Liver (tissue), 9 donors: Measurements from ENCODE around the gene CKMT2. TPM values are rescaled to one million over a fixed set of nuclear protein-coding genes. Genes with fewer than 3 reads are reported as not detected.

Experiments
- DNase-seq: peaks from one replicate; pipeline ENCODE4 v3.0.0-alpha.2; 2017; ENCODE audit warnings: low spot score
- H3K27ac ChIP-seq, 2 donors: one replicate each; pipeline ENCODE4 v1.7.0; 2013; ENCODE audit warnings: inconsistent platforms in 2 of 2, low read length in 2 of 2, control low read depth in 1 of 2, low read depth in 1 of 2, mild to moderate bottlenecking in 1 of 2
- H3K27me3 ChIP-seq, 4 donors: one replicate each; pipeline versions ENCODE4 v1.6.1 to v1.7.0; 2013; ENCODE audit warnings: low read length in 3 of 4, inconsistent platforms in 1 of 4, mild to moderate bottlenecking in 1 of 4, moderate library complexity in 1 of 4; ENCODE audit not compliant: control insufficient read depth in 4 of 4, insufficient read depth in 4 of 4
- H3K36me3 ChIP-seq, 4 donors: one replicate each; pipeline versions ENCODE4 v1.6.1 to v1.7.0; 2013; ENCODE audit warnings: low read length in 3 of 4, mild to moderate bottlenecking in 3 of 4, low read depth in 1 of 4, moderate library complexity in 1 of 4; ENCODE audit not compliant: control insufficient read depth in 4 of 4, insufficient read depth in 3 of 4
- H3K4me1 ChIP-seq, 4 donors: one replicate each; pipeline versions ENCODE4 v1.6.1 to v1.7.0; 2013; ENCODE audit warnings: low read length in 3 of 4, mild to moderate bottlenecking in 3 of 4, moderate library complexity in 1 of 4; ENCODE audit not compliant: control insufficient read depth in 4 of 4, insufficient read depth in 4 of 4
- H3K4me3 ChIP-seq, 3 donors: one replicate each; pipeline versions ENCODE4 v1.6.1 to v1.7.0; 2013; ENCODE audit warnings: low read length in 3 of 3, control low read depth in 1 of 3, low read depth in 1 of 3, mild to moderate bottlenecking in 1 of 3
- H3K9ac ChIP-seq, 2 donors: one replicate each; pipeline ENCODE4 v1.7.0; 2013; ENCODE audit warnings: low read length in 2 of 2, mild to moderate bottlenecking in 2 of 2, moderate library complexity in 2 of 2, control low read depth in 1 of 2, low read depth in 1 of 2
- H3K9me3 ChIP-seq, 4 donors: one replicate each; pipeline versions ENCODE4 v1.6.1 to v1.7.0; 2013; ENCODE audit warnings: low read length in 3 of 4; ENCODE audit not compliant: control insufficient read depth in 4 of 4
- EGR1 ChIP-seq, 2 donors: IDR thresholded peaks; 2 replicates each; pipeline ENCODE4 v1.6.1; 2016 to 2018; ENCODE audit warnings: antibody characterized with exemption in 2 of 2, low read depth in 2 of 2
- FOXA1 ChIP-seq: IDR thresholded peaks from 2 replicates; pipeline ENCODE4 v1.6.1; 2016; ENCODE audit warnings: antibody characterized with exemption
- FOXA2 ChIP-seq: IDR thresholded peaks from 2 replicates; pipeline ENCODE4 v1.6.1; 2016; ENCODE audit warnings: antibody characterized with exemption
- GABPA ChIP-seq, 2 donors: IDR thresholded peaks in 1 of 2; conservative IDR thresholded peaks in 1 of 2; 2 replicates each; pipeline ENCODE4 v1.6.1; 2016; ENCODE audit warnings: antibody characterized with exemption in 2 of 2, mild to moderate bottlenecking in 1 of 2, moderate library complexity in 1 of 2
- HNF4A ChIP-seq, 2 donors: conservative IDR thresholded peaks; 2 replicates each; pipeline ENCODE4 v1.6.1; 2016; ENCODE audit warnings: antibody characterized with exemption in 2 of 2, mild to moderate bottlenecking in 2 of 2
- HNF4G ChIP-seq: IDR thresholded peaks from 2 replicates; pipeline ENCODE4 v1.6.1; 2016; ENCODE audit warnings: antibody characterized with exemption
- JUND ChIP-seq, 2 donors: IDR thresholded peaks; 2 replicates each; pipeline ENCODE4 v1.6.1; 2016; ENCODE audit warnings: antibody characterized with exemption in 2 of 2
- NR2F2 ChIP-seq: IDR thresholded peaks from 2 replicates; pipeline ENCODE4 v1.6.1; 2016; ENCODE audit warnings: antibody characterized with exemption
- RAD21 ChIP-seq, 2 donors: IDR thresholded peaks; 2 replicates each; pipeline ENCODE4 v1.6.1; 2016; ENCODE audit warnings: antibody characterized with exemption in 2 of 2, mild to moderate bottlenecking in 2 of 2
- RXRA ChIP-seq, 2 donors: IDR thresholded peaks; 2 replicates each; pipeline ENCODE4 v1.6.1; 2017 to 2018; ENCODE audit warnings: antibody characterized with exemption in 2 of 2, mild to moderate bottlenecking in 1 of 2
- SP1 ChIP-seq: IDR thresholded peaks from 2 replicates; pipeline ENCODE4 v1.6.1; 2018; ENCODE audit warnings: antibody characterized with exemption, mild to moderate bottlenecking
- TAF1 ChIP-seq: conservative IDR thresholded peaks from 2 replicates; pipeline ENCODE4 v1.6.1; 2016; ENCODE audit warnings: antibody characterized with exemption, mild to moderate bottlenecking
- YY1 ChIP-seq: IDR thresholded peaks from 2 replicates; pipeline ENCODE4 v1.6.1; 2016; ENCODE audit warnings: antibody characterized with exemption, mild to moderate bottlenecking
- polyA plus RNA-seq, 2 donors: library from polyadenylated mRNA; stranded (reverse) in 1 of 2; unstranded in 1 of 2; fragments of 200-250 nt in 1 of 2; fragments of >200 nt in 1 of 2; fragmentation: Nextera tagmentation in 1 of 2; extraction: Ambion mirVana in 1 of 2; gene quantifications; one replicate each; pipeline versions ENCODE4 v1.2.1 to v1.2.3, GENCODE V29; 2013 to 2015
- total RNA-seq, 2 donors: library from RNA; depleted of rRNA; stranded (reverse); fragments of >200 nt; gene quantifications; one replicate each; pipeline ENCODE4 v1.2.3, GENCODE V29; 2014
- TF ChIP-seq, protein P1 (sequence below): IDR thresholded peaks from 2 replicates; pipeline ENCODE4 v1.6.1; 2016; ENCODE audit warnings: antibody characterized with exemption
- TF ChIP-seq, protein P2 (sequence below): fragments of 150-350 bp; IDR thresholded peaks from 2 replicates; pipeline ENCODE4 v1.5.1; 2017; ENCODE audit warnings: improper control_type of control experiment, low read depth, low read length; ENCODE audit not compliant: missing input control
- TF ChIP-seq, protein P3 (sequence below): IDR thresholded peaks from 2 replicates; pipeline ENCODE4 v1.6.1; 2016; ENCODE audit warnings: antibody characterized with exemption
- TF ChIP-seq, protein P4 (sequence below): IDR thresholded peaks from 2 replicates; pipeline ENCODE4 v1.6.1; 2016; ENCODE audit warnings: antibody characterized with exemption
- TF ChIP-seq, protein P5 (sequence below): IDR thresholded peaks from 2 replicates; pipeline ENCODE4 v1.6.1; 2016; ENCODE audit warnings: antibody characterized with exemption, mild to moderate bottlenecking
- donor health status: healthy.
- donor health status: healthy.
- donor health status: healthy.
- donor health status: healthy.
- donor health status: healthy.

Gene CKMT2
- total and polyA plus RNA-seq, 4 donors, result 0.20 to 2.6 (median 0.82) TPM

DNA sequence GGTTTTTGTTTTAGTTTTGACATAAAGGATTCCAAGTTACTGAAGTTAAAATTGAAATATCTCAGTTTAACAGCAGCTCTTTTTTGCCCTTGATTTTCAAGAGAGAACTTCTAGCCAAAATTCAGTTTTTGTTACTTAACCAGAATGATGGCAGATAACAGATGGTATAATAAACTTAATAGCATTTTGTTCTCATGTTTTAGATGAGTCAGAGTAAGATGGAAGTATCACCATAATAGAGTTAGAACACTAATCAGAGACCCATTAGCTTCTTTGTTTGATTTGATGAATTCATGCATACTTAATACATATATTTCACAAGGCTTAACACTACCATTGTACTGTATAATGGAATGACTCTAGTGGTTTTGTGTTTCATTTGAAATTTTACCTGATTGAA is 80.2 kb downstream of the CKMT2 start:
- Histone ChIP-seq H3K4me1 (peaks cover 3 to 16% (median 8%) of the 10 kb centered on the region in 4 donors), H3K9me3 (no peaks in the 10 kb centered on the region), H3K27me3 (no peaks in the 10 kb centered on the region), H3K9ac (no peak overlapping the region), H3K27ac (no peak overlapping the region), H3K4me3 (no peak overlapping the region), H3K36me3 (peaks cover 0 to 26% (median 21%) of the 10 kb centered on the region in 4 donors)
- no peak for DNase-seq
- TF ChIP-seq, protein P1, sequence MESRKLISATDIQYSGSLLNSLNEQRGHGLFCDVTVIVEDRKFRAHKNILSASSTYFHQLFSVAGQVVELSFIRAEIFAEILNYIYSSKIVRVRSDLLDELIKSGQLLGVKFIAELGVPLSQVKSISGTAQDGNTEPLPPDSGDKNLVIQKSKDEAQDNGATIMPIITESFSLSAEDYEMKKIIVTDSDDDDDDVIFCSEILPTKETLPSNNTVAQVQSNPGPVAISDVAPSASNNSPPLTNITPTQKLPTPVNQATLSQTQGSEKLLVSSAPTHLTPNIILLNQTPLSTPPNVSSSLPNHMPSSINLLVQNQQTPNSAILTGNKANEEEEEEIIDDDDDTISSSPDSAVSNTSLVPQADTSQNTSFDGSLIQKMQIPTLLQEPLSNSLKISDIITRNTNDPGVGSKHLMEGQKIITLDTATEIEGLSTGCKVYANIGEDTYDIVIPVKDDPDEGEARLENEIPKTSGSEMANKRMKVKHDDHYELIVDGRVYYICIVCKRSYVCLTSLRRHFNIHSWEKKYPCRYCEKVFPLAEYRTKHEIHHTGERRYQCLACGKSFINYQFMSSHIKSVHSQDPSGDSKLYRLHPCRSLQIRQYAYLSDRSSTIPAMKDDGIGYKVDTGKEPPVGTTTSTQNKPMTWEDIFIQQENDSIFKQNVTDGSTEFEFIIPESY, result no peak
- no peak for TF ChIP-seq HNF4G
- no peak for TF ChIP-seq FOXA1
- TF ChIP-seq, protein P2, sequence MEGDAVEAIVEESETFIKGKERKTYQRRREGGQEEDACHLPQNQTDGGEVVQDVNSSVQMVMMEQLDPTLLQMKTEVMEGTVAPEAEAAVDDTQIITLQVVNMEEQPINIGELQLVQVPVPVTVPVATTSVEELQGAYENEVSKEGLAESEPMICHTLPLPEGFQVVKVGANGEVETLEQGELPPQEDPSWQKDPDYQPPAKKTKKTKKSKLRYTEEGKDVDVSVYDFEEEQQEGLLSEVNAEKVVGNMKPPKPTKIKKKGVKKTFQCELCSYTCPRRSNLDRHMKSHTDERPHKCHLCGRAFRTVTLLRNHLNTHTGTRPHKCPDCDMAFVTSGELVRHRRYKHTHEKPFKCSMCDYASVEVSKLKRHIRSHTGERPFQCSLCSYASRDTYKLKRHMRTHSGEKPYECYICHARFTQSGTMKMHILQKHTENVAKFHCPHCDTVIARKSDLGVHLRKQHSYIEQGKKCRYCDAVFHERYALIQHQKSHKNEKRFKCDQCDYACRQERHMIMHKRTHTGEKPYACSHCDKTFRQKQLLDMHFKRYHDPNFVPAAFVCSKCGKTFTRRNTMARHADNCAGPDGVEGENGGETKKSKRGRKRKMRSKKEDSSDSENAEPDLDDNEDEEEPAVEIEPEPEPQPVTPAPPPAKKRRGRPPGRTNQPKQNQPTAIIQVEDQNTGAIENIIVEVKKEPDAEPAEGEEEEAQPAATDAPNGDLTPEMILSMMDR, result no peak
- no peak for TF ChIP-seq HNF4A (conservative IDR thresholded peaks at IDR 0.05)
- no peak for TF ChIP-seq GABPA (IDR thresholded peaks at IDR 0.05 in 1 of 2, conservative IDR thresholded peaks at IDR 0.05 in 1 of 2)
- no peak for TF ChIP-seq JUND (IDR thresholded peaks at IDR 0.05)
- no peak for TF ChIP-seq NR2F2
- no peak for TF ChIP-seq FOXA2
- no peak for TF ChIP-seq YY1
- TF ChIP-seq, protein P3, sequence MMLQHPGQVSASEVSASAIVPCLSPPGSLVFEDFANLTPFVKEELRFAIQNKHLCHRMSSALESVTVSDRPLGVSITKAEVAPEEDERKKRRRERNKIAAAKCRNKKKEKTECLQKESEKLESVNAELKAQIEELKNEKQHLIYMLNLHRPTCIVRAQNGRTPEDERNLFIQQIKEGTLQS, result no peak
- TF ChIP-seq RAD21 (IDR thresholded peaks at IDR 0.05), result no peak
- TF ChIP-seq EGR1 (IDR thresholded peaks at IDR 0.05; ENCODE audit: low read depth in 2 of 2), result no peak
- TF ChIP-seq, protein P4, sequence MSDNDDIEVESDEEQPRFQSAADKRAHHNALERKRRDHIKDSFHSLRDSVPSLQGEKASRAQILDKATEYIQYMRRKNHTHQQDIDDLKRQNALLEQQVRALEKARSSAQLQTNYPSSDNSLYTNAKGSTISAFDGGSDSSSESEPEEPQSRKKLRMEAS, result no peak
- no peak for TF ChIP-seq TAF1
- TF ChIP-seq RXRA (IDR thresholded peaks at IDR 0.05), result no peak
- TF ChIP-seq SP1, result no peak
- TF ChIP-seq, protein P5, sequence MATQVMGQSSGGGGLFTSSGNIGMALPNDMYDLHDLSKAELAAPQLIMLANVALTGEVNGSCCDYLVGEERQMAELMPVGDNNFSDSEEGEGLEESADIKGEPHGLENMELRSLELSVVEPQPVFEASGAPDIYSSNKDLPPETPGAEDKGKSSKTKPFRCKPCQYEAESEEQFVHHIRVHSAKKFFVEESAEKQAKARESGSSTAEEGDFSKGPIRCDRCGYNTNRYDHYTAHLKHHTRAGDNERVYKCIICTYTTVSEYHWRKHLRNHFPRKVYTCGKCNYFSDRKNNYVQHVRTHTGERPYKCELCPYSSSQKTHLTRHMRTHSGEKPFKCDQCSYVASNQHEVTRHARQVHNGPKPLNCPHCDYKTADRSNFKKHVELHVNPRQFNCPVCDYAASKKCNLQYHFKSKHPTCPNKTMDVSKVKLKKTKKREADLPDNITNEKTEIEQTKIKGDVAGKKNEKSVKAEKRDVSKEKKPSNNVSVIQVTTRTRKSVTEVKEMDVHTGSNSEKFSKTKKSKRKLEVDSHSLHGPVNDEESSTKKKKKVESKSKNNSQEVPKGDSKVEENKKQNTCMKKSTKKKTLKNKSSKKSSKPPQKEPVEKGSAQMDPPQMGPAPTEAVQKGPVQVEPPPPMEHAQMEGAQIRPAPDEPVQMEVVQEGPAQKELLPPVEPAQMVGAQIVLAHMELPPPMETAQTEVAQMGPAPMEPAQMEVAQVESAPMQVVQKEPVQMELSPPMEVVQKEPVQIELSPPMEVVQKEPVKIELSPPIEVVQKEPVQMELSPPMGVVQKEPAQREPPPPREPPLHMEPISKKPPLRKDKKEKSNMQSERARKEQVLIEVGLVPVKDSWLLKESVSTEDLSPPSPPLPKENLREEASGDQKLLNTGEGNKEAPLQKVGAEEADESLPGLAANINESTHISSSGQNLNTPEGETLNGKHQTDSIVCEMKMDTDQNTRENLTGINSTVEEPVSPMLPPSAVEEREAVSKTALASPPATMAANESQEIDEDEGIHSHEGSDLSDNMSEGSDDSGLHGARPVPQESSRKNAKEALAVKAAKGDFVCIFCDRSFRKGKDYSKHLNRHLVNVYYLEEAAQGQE, result no peak
